Activated CD8-positive, alpha-beta memory T cell treated with anti-CD3 and anti-CD28 coated beads for 24 hours (primary cell): ENCODE measurements around the gene TFB1M.
"Not testable (repeated sequence)": the region's sequence is repeated elsewhere in the genome, so short reads cannot be mapped to it uniquely, and the experiment has no call there.

Experiments
- DNase-seq: peaks from one replicate; pipeline ENCODE4 v3.0.0-alpha.2; 2020

TFB1M gene

GRCh38 chr6:155329460-155330132, 15.3 kb upstream of the TFB1M start:
- no peak for DNase-seq

- DNase-seq, result no peak
Observed at GRCh38 chr6:155328539-155329459, 14.5 kb upstream of the TFB1M start.

- no peak for DNase-seq
Observed at GRCh38 chr6:155328074-155328538, 13.8 kb upstream of the TFB1M start.

- DNase-seq, result peak; percentile 81
Observed at GRCh38 chr6:155327326-155328073, 13.2 kb upstream of the TFB1M start.

GRCh38 chr6:155325700-155326516, 11.6 kb upstream of the TFB1M start:
- no peak for DNase-seq

GRCh38 chr6:155324993-155325392, 10.7 kb upstream of the TFB1M start:
- DNase-seq, result no peak

GRCh38 chr6:155324172-155324571, 9.9 kb upstream of the TFB1M start:
- no peak for DNase-seq

- DNase-seq, result no peak
Observed at GRCh38 chr6:155319902-155320301, 5.6 kb upstream of the TFB1M start.

- no peak for DNase-seq
Observed at GRCh38 chr6:155317186-155317585, 2.9 kb upstream of the TFB1M start.

GRCh38 chr6:155316419-155316818, 2.1 kb upstream of the TFB1M start:
- DNase-seq, result no peak

- no peak for DNase-seq
Observed at GRCh38 chr6:155315516-155315871, 1.2 kb upstream of the TFB1M start.

GRCh38 chr6:155314773-155315515, 660 bp upstream of the TFB1M start:
- DNase-seq, result no peak

- DNase-seq, result no peak
Observed at GRCh38 chr6:155313602-155314091, 637 bp downstream of the TFB1M start.

- not testable (repeated sequence) for DNase-seq
Observed at GRCh38 chr6:155312950-155313349, 1.3 kb downstream of the TFB1M start.

GRCh38 chr6:155311583-155311982, 2.7 kb downstream of the TFB1M start:
- DNase-seq, result no peak

GRCh38 chr6:155311086-155311485, 3.2 kb downstream of the TFB1M start:
- DNase-seq, result no peak

- no peak for DNase-seq
Observed at GRCh38 chr6:155310596-155310995, 3.7 kb downstream of the TFB1M start.

- DNase-seq, result no peak
Observed at GRCh38 chr6:155309150-155309549, 5.1 kb downstream of the TFB1M start.

- no peak for DNase-seq
Observed at GRCh38 chr6:155306958-155307357, 7.3 kb downstream of the TFB1M start.

- no peak for DNase-seq
Observed at GRCh38 chr6:155303361-155303870, 10.9 kb downstream of the TFB1M start.

GRCh38 chr6:155301867-155302266, 12.4 kb downstream of the TFB1M start:
- no peak for DNase-seq
